ENCODE measurements around the gene PODXL2.
"Not testable (repeated sequence)": the region's sequence is repeated elsewhere in the genome, so short reads cannot be mapped to it uniquely, and the experiment has no call there.

The PODXL2 gene

DNA sequence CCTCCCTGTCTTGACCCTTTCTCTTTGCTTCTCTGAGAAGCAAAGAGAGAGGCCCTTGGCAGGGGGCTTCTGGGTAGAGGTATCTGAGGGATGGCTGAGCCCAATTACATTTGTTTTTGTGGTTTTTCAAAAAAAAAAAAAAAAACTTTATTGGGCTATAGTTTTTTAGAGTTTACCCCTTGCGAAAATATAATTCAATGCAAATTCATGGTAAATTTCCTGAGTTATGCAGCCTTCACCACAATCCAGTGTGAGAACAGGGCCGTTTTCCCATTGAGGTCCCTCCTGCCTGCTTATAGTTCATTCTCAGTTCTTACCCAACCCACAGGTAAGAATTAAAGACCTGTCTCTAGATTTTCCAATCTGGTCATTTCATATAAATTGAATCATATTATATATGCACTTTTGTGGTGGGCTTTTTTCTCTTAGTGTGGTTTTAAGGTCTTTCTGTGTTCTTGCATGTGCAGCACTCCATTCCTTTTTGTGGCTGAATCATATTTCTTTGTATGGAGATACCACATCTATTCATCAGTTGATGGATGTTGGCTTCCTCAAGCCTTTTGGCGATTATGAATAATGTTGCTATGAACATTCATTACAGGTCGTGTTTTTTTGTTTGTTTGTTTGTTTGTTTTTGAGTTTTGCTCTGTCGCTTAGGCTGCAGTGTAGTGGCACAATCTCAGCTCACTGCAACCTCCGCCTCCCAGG is 28.1 kb upstream of the PODXL2 start:
- H3K4me2 ChIP-seq = peak overlapping the region in 9 of 11 experiments; percentile 71 to 98 (median 95); a peak in 18 of 22 replicates
- H3K9ac ChIP-seq = peak overlapping the region in 9 of 11 experiments; percentile 1 to 99 (median 96); a peak in 13 of 22 replicates
- peaks cover 17 to 68% (median 66%) of the 10 kb centered on the region in 11 experiments for H3K36me3 ChIP-seq

DNA sequence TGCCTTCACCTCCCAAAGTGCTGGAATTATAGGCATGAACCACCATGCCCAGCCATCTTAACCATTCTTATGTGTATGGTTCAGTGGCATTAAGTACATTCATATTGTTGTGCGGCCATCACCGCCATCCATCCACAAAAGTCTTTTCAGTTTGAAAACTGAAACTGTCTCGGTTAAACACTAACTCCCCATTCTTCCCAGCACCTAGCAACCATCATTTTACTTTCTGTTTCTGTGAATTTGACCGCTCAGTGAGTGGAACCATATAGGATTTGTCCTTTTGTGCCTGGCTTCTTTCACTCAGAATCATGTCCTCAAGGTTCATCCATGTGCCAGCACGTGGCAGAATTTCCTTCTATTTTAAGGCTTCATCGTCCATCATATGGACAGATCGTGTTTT is 24.9 kb upstream of the PODXL2 start:
- no peak overlapping the region for H3K27ac ChIP-seq
- no peak overlapping the region for H3K4me3 ChIP-seq
- H3K36me3 ChIP-seq = peaks cover 47 to 100% (median 98%) of the 10 kb centered on the region in 11 experiments
- H3K9ac ChIP-seq = no peak overlapping the region
- peaks cover 17 to 45% (median 36%) of the 10 kb centered on the region in 10 experiments for H3K4me1 ChIP-seq
- H3K4me2 ChIP-seq = no peak overlapping the region
- no peaks in the 10 kb centered on the region for H3K9me3 ChIP-seq (replicated peaks in 1 of 11)
- no peak for TF ChIP-seq Cebpa-rat (IDR thresholded peaks at IDR 0.05)
- H3K27me3 ChIP-seq = no peaks in the 10 kb centered on the region
- peaks cover 0 to 36% (median 10%) of the 10 kb centered on the region in 11 experiments; a peak in 9 of 22 replicates for H4K20me1 ChIP-seq

More for the DNA sequence above, 28.1 kb upstream of the PODXL2 start:
- peaks cover 0 to 27% (median 10%) of the 10 kb centered on the region in 11 experiments; a peak in 9 of 22 replicates for H4K20me1 ChIP-seq
- H3K27me3 ChIP-seq = no peaks in the 10 kb centered on the region
- H3K9me3 ChIP-seq (replicated peaks in 1 of 11) = no peaks in the 10 kb centered on the region
- H3K4me3 ChIP-seq = peak overlapping the region in 6 of 10 experiments; percentile 2 to 86 (median 78); a peak in 9 of 20 replicates
- H3K4me1 ChIP-seq = peaks cover 25 to 55% (median 46%) of the 10 kb centered on the region in 10 experiments
- no peak for TF ChIP-seq Cebpa-rat (IDR thresholded peaks at IDR 0.05)
- H3K27ac ChIP-seq = peak overlapping the region in 1 of 11 experiments; percentile 12; a peak in 1 of 22 replicates

DNA sequence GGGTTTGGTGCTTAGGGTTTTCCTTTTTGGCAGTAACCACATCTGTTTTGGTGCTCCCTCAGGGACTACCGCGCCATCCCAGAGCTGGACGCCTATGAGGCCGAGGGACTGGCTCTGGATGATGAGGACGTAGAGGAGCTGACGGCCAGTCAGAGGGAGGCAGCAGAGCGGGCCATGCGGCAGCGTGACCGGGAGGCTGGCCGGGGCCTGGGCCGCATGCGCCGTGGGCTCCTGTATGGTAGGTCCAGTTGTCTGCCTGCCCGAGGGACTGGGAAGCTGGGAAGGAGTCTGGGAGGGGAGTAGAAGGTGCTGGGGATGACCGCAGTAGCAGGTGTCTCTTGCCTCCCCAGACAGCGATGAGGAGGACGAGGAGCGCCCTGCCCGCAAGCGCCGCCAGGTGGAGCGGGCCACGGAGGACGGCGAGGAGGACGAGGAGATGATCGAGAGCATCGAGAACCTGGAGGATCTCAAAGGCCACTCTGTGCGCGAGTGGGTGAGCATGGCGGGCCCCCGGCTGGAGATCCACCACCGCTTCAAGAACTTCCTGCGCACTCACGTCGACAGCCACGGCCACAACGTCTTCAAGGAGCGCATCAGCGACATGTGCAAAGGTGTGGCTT is 24.3 kb upstream of the PODXL2 start:
- Histone ChIP-seq H3K9me3 (replicated peaks in 1 of 11) (no peaks in the 10 kb centered on the region), H3K27ac (no peak overlapping the region), H3K36me3 (peaks cover 50 to 100% (median 98%) of the 10 kb centered on the region in 11 experiments), H3K4me1 (peaks cover 17 to 45% (median 36%) of the 10 kb centered on the region in 10 experiments), H3K9ac (no peak overlapping the region), H3K27me3 (no peaks in the 10 kb centered on the region), H4K20me1 (peaks cover 0 to 36% (median 10%) of the 10 kb centered on the region in 11 experiments; a peak in 9 of 22 replicates), H3K4me2 (no peak overlapping the region), H3K4me3 (no peak overlapping the region)
- no peak for TF ChIP-seq Cebpa-rat (IDR thresholded peaks at IDR 0.05)

DNA sequence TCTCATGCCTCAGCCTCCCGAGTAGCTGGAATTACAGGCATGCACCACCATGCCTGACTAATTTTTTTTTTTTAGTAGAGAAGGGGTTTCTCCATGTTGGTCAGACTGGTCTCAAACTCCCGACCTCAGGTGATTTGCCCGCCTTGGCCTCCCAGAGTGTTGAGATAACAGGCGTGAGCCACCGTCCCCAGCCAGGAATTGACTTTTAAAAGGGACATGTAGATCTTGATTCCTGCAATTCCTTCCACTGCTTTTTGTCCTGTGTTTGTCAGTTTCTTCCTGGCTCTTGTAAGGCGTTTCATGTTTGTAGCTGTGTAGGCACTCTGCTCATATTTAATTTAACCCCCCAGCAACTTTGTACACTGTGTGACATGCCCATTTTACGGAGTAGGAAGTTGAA is 23.4 kb upstream of the PODXL2 start:
- not testable (repeated sequence) for H3K9ac ChIP-seq; H3K9me3 ChIP-seq (replicated peaks in 1 of 11); H3K27ac ChIP-seq; H3K4me2 ChIP-seq; H3K27me3 ChIP-seq; H3K4me3 ChIP-seq
- peaks cover 16 to 45% (median 36%) of the 10 kb centered on the region in 10 experiments for H3K4me1 ChIP-seq
- H3K36me3 ChIP-seq = peaks cover 52 to 100% (median 97%) of the 10 kb centered on the region in 11 experiments
- H4K20me1 ChIP-seq = peaks cover 0 to 43% (median 15%) of the 10 kb centered on the region in 11 experiments; a peak in 10 of 22 replicates

DNA sequence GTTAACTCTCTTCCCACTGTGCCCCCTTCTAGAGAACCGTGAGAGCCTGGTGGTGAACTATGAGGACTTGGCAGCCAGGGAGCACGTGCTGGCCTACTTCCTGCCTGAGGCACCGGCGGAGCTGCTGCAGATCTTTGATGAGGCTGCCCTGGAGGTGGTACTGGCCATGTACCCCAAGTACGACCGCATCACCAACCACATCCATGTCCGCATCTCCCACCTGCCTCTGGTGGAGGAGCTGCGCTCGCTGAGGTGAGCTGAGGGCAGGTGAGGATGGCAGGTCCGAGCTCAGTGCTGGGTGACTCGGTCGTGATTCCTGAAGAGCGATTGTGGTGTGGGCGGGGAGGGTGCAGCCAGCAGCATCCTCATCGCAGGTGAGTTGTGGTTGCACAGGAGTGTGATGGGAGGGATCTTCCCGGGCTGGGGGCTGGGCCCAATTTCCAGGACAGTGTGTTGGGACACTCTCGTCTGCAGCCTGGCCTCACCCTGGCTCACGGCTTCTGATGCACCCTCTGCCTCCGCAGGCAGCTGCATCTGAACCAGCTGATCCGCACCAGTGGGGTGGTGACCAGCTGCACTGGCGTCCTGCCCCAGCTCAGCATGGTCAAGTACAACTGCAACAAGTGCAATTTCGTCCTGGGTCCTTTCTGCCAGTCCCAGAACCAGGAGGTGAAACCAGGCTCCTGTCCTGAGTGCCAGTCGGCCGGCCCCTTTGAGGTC is 22.7 kb upstream of the PODXL2 start:
- Histone ChIP-seq H4K20me1 (peaks cover 0 to 50% (median 19%) of the 10 kb centered on the region in 11 experiments; a peak in 9 of 22 replicates), H3K9ac (no peak overlapping the region), H3K4me1 (peaks cover 16 to 45% (median 36%) of the 10 kb centered on the region in 10 experiments), H3K9me3 (replicated peaks in 1 of 11) (no peaks in the 10 kb centered on the region), H3K4me2 (no peak overlapping the region), H3K27ac (no peak overlapping the region), H3K27me3 (no peaks in the 10 kb centered on the region), H3K36me3 (peaks cover 55 to 100% (median 97%) of the 10 kb centered on the region in 11 experiments), H3K4me3 (no peak overlapping the region)
- no peak for TF ChIP-seq Cebpa-rat (IDR thresholded peaks at IDR 0.05)

DNA sequence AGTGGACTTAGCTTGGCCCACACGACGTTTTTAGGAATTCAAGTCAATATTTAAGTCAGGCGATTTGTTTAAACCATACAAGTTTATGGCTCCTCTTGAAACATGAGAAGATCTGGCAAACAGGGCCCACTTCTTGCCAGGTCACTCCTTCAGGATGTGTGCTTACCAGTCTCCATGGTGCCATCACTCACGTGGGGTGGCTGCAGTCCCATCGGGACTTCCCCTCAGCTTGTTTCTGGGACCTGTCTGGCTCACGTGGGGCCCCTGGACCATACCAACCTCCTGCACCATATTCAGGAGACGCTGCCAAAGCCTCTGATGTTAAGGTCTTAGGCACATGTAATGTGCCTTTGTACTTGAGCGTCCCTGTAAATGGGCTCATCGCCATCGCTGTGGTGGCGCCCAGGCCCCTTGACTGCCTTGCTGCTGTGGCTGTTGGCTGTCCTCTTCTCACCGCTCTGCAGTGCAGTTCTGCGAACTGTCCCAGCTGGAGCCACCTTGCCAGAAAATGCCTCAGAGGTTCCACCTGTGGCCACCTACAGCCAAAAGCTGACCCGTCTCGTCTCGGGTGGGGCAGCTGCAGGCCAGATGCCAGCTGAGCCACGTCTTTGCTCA is 21.9 kb upstream of the PODXL2 start:
- Histone ChIP-seq H4K20me1 (peaks cover 0 to 49% (median 21%) of the 10 kb centered on the region in 11 experiments; a peak in 9 of 22 replicates), H3K27ac (no peak overlapping the region; a peak in 1 of 22 replicates), H3K4me1 (peaks cover 16 to 43% (median 32%) of the 10 kb centered on the region in 10 experiments), H3K4me3 (no peak overlapping the region), H3K36me3 (peaks cover 55 to 99% (median 94%) of the 10 kb centered on the region in 11 experiments), H3K4me2 (no peak overlapping the region), H3K9me3 (replicated peaks in 1 of 11) (no peaks in the 10 kb centered on the region), H3K9ac (no peak overlapping the region), H3K27me3 (no peaks in the 10 kb centered on the region)
- no peak for TF ChIP-seq Cebpa-rat (IDR thresholded peaks at IDR 0.05)

DNA sequence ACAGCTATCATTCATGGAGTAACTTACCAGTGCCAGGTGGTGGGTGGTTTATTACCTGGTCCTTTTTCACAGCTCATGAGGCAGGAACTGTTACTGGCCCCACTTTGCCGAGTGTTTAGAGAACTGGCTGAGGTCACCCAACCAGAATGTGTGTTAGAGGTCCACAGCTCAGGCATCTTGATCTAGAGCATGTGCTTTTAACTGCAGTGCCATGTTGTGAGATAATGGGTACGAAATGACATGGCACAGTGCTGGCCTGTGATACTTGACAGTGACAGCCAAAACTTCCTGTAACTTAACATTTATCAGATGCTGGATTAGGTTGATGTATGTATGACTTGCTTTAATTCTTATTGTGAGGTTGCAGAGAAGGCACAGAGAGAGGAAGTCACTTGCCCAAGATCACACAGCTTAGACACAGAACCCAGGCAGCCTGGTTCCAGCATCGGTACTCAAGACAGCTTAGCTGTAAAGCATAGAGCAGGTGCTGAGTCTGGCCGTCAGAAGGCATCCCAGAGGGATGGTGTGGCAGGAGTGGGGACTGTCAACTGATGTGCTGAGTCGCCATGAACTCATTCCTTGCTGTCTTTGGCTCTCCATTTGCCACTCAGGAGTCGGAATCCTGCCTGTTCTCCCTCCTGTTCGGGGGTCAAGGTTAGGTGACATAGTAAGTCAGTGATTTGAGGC is 21.2 kb upstream of the PODXL2 start:
- Histone ChIP-seq H3K27me3 (no peaks in the 10 kb centered on the region), H3K4me1 (peaks cover 16 to 44% (median 37%) of the 10 kb centered on the region in 10 experiments), H3K36me3 (peaks cover 55 to 99% (median 94%) of the 10 kb centered on the region in 11 experiments), H3K4me3 (no peak overlapping the region), H3K4me2 (no peak overlapping the region), H3K9me3 (replicated peaks in 1 of 11) (no peaks in the 10 kb centered on the region), H3K9ac (no peak overlapping the region), H3K27ac (peak overlapping the region in 1 of 11 experiments; percentile 15; a peak in 1 of 22 replicates), H4K20me1 (peaks cover 0 to 51% (median 22%) of the 10 kb centered on the region in 11 experiments; a peak in 11 of 22 replicates)
- no peak for TF ChIP-seq Cebpa-rat (IDR thresholded peaks at IDR 0.05)

DNA sequence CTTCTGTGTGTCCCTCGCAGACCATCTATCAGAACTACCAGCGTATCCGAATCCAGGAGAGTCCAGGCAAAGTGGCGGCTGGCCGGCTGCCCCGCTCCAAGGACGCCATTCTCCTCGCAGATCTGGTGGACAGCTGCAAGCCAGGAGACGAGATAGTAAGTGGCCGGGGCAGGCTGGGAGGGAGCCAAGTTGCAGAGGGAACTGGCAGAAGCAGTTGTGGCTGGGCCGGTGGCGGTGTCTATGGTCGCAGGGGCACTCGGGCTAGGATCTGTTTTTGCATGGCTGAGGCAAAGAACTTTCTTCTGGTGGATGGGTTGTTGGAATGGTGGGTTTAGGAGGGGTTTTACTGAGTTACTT is 20.6 kb upstream of the PODXL2 start:
- Histone ChIP-seq H3K9ac (no peak overlapping the region), H3K27me3 (no peaks in the 10 kb centered on the region), H4K20me1 (peaks cover 0 to 57% (median 27%) of the 10 kb centered on the region in 11 experiments; a peak in 12 of 22 replicates), H3K36me3 (peaks cover 55 to 99% (median 95%) of the 10 kb centered on the region in 11 experiments), H3K4me2 (peak overlapping the region in 6 of 11 experiments; percentile 44 to 72 (median 62); a peak in 5 of 22 replicates), H3K9me3 (replicated peaks in 1 of 11) (no peaks in the 10 kb centered on the region), H3K4me1 (peaks cover 16 to 50% (median 42%) of the 10 kb centered on the region in 10 experiments), H3K27ac (peak overlapping the region in 1 of 11 experiments; percentile 58; a peak in 1 of 22 replicates), H3K4me3 (no peak overlapping the region)
- TF ChIP-seq Cebpa-rat (IDR thresholded peaks at IDR 0.05) = no peak

All from BLaER1 treated with 17β-estradiol and CSF1 and Interleukin-3, amounts not matched to agents 10 nM and 100 nM (cell line).